Measurements from ENCODE around the gene RINT1.
"Not testable (repeated sequence)": the region's sequence is repeated elsewhere in the genome, so short reads cannot be mapped to it uniquely, and the experiment has no call there.

Gene RINT1

GRCh38 chr7:105531792-105532671, at the start of gene RINT1:
RINT1 (plus strand) TSS chr7:105532201; CDS start chr7:105532316, 115 bp downstream.
- peak within 1 kb of the TSS; percentile 96 for H3K4me3 Mint-ChIP-seq
- peak; percentile 91 for DNase-seq
- no peaks in the 10 kb centered on the region for H3K27me3 Mint-ChIP-seq
- peaks cover 6% of the 10 kb centered on the region for H3K36me3 Mint-ChIP-seq
- no peaks in the 10 kb centered on the region for H3K9me3 Mint-ChIP-seq
- CTCF ChIA-PET: interaction anchor here (0.6 to 2.1 kb wide), 9 partner anchors 8 to 551 kb away, joined by 3 to 11 read pairs (median 4); no protein-coding TSS in a partner anchor
- H3K4me1 Mint-ChIP-seq: peaks cover 38% of the 10 kb centered on the region
- H3K27ac Mint-ChIP-seq: peak within 1 kb of the TSS; percentile 94

GRCh38 chr7:105487579-105488571, 44.1 kb upstream of the RINT1 start:
- no peak overlapping the region for H3K4me3 Mint-ChIP-seq
- H3K4me1 Mint-ChIP-seq: no peaks in the 10 kb centered on the region
- DNase-seq: no peak
- H3K36me3 Mint-ChIP-seq: peaks cover 6% of the 10 kb centered on the region
- CTCF ChIA-PET: interaction anchor here (0.6 to 1.3 kb wide), 3 partner anchors 347 to 566 kb away, joined by 3 to 4 read pairs (median 3); no protein-coding TSS in a partner anchor
- H3K27me3 Mint-ChIP-seq: no peaks in the 10 kb centered on the region
- peak overlapping the region; percentile 59 for H3K27ac Mint-ChIP-seq
- H3K9me3 Mint-ChIP-seq: no peaks in the 10 kb centered on the region

GRCh38 chr7:105489409-105489808, 42.6 kb upstream of the RINT1 start:
- Mint-ChIP-seq H3K4me3 (no peak overlapping the region), H3K9me3 (no peaks in the 10 kb centered on the region), H3K27ac (no peak overlapping the region), H3K36me3 (peaks cover 6% of the 10 kb centered on the region), H3K4me1 (no peaks in the 10 kb centered on the region), H3K27me3 (no peaks in the 10 kb centered on the region)
- CTCF ChIA-PET: no interaction called here
- no peak for DNase-seq

GRCh38 chr7:105493196-105493922, 38.6 kb upstream of the RINT1 start:
- Mint-ChIP-seq H3K27ac (no peak overlapping the region), H3K27me3 (no peaks in the 10 kb centered on the region), H3K36me3 (peaks cover 3% of the 10 kb centered on the region), H3K4me1 (no peaks in the 10 kb centered on the region), H3K9me3 (no peaks in the 10 kb centered on the region), H3K4me3 (no peak overlapping the region)
- DNase-seq: no peak
- CTCF ChIA-PET: no interaction called here

GRCh38 chr7:105493923-105494315, 38.1 kb upstream of the RINT1 start:
- Mint-ChIP-seq H3K27ac (no peak overlapping the region), H3K36me3 (peaks cover 3% of the 10 kb centered on the region), H3K4me3 (no peak overlapping the region), H3K9me3 (no peaks in the 10 kb centered on the region), H3K4me1 (no peaks in the 10 kb centered on the region), H3K27me3 (no peaks in the 10 kb centered on the region)
- DNase-seq: no peak
- CTCF ChIA-PET: no interaction called here

GRCh38 chr7:105496521-105496920, 35.5 kb upstream of the RINT1 start:
- CTCF ChIA-PET: interaction anchor here (0.6 kb wide), 1 partner anchor 613 kb away, joined by 3 read pairs; no protein-coding TSS in a partner anchor
- DNase-seq: no peak
- Mint-ChIP-seq H3K36me3 (no peaks in the 10 kb centered on the region), H3K27me3 (no peaks in the 10 kb centered on the region), H3K9me3 (no peaks in the 10 kb centered on the region), H3K27ac (no peak overlapping the region), H3K4me1 (no peaks in the 10 kb centered on the region), H3K4me3 (no peak overlapping the region)

GRCh38 chr7:105497016-105497415, 35.0 kb upstream of the RINT1 start:
- Mint-ChIP-seq H3K27ac (no peak overlapping the region), H3K36me3 (no peaks in the 10 kb centered on the region), H3K27me3 (no peaks in the 10 kb centered on the region), H3K4me1 (no peaks in the 10 kb centered on the region), H3K4me3 (no peak overlapping the region), H3K9me3 (no peaks in the 10 kb centered on the region)
- CTCF ChIA-PET: interaction anchor here (0.6 kb wide), 1 partner anchor 613 kb away, joined by 3 read pairs; no protein-coding TSS in a partner anchor
- DNase-seq: no peak

- CTCF ChIA-PET: no interaction called here
- Mint-ChIP-seq H3K27me3 (no peaks in the 10 kb centered on the region), H3K4me1 (no peaks in the 10 kb centered on the region), H3K27ac (no peak overlapping the region), H3K9me3 (no peaks in the 10 kb centered on the region), H3K36me3 (peaks cover 6% of the 10 kb centered on the region), H3K4me3 (no peak overlapping the region)
- DNase-seq: no peak
Measured at GRCh38 chr7:105502173-105502572, 29.8 kb upstream of the RINT1 start.

GRCh38 chr7:105512415-105512814, 19.6 kb upstream of the RINT1 start:
- H3K27me3 Mint-ChIP-seq: no peaks in the 10 kb centered on the region

GRCh38 chr7:105512926-105513526, 19.0 kb upstream of the RINT1 start:
- Mint-ChIP-seq H3K4me3 (no peak overlapping the region), H3K9me3 (no peaks in the 10 kb centered on the region), H3K4me1 (peaks cover 7% of the 10 kb centered on the region), H3K36me3 (peaks cover 4% of the 10 kb centered on the region), H3K27me3 (no peaks in the 10 kb centered on the region), H3K27ac (no peak overlapping the region)
- no peak for DNase-seq
- CTCF ChIA-PET: interaction anchor here (1.2 kb wide), 1 partner anchor 590 kb away, joined by 3 read pairs; no protein-coding TSS in a partner anchor

More at GRCh38 chr7:105512415-105512814, 19.6 kb upstream of the RINT1 start:
- CTCF ChIA-PET: interaction anchor here (1.2 kb wide), 1 partner anchor 590 kb away, joined by 3 read pairs; no protein-coding TSS in a partner anchor
- H3K4me3 Mint-ChIP-seq: no peak overlapping the region
- no peaks in the 10 kb centered on the region for H3K9me3 Mint-ChIP-seq
- peaks cover 4% of the 10 kb centered on the region for H3K36me3 Mint-ChIP-seq
- no peak overlapping the region for H3K27ac Mint-ChIP-seq
- DNase-seq: no peak
- peaks cover 7% of the 10 kb centered on the region for H3K4me1 Mint-ChIP-seq

GRCh38 chr7:105515610-105516009, 16.4 kb upstream of the RINT1 start:
- peaks cover 12% of the 10 kb centered on the region for H3K4me1 Mint-ChIP-seq
- DNase-seq, H3K4me3 Mint-ChIP-seq, H3K36me3 Mint-ChIP-seq, H3K27me3 Mint-ChIP-seq, H3K9me3 Mint-ChIP-seq, H3K27ac Mint-ChIP-seq, CTCF ChIA-PET: not testable (repeated sequence)

GRCh38 chr7:105519353-105519752, 12.6 kb upstream of the RINT1 start:
- CTCF ChIA-PET: interaction anchor here (2.9 kb wide), 1 partner anchor 12 kb away, joined by 11 read pairs; the partner anchor contains the start of gene RINT1
- H3K27me3 Mint-ChIP-seq: no peaks in the 10 kb centered on the region
- H3K36me3 Mint-ChIP-seq: peaks cover 8% of the 10 kb centered on the region
- H3K27ac Mint-ChIP-seq: peak overlapping the region; percentile 56
- H3K4me3 Mint-ChIP-seq: no peak overlapping the region
- H3K4me1 Mint-ChIP-seq: peaks cover 20% of the 10 kb centered on the region
- no peak for DNase-seq
- no peaks in the 10 kb centered on the region for H3K9me3 Mint-ChIP-seq

- not testable (repeated sequence) for DNase-seq, H3K4me3 Mint-ChIP-seq, H3K36me3 Mint-ChIP-seq, H3K9me3 Mint-ChIP-seq, H3K27me3 Mint-ChIP-seq
- H3K4me1 Mint-ChIP-seq: peaks cover 20% of the 10 kb centered on the region
- CTCF ChIA-PET: interaction anchor here (2.9 kb wide), 1 partner anchor 11 kb away, joined by 11 read pairs; the partner anchor contains the start of gene RINT1
- peak overlapping the region; percentile 65 for H3K27ac Mint-ChIP-seq
Measured at GRCh38 chr7:105520620-105521019, 11.4 kb upstream of the RINT1 start.
